K562 (cell line): ENCODE data around the gene PLA2G4D. TPM values are rescaled to one million over a fixed set of nuclear protein-coding genes. Genes with fewer than 3 reads are reported as not detected.

ENCODE experiments used
- BHLHE40 ChIP-seq: IDR thresholded peaks from 2 replicates; pipeline ENCODE4 v1.6.1; 2011; ENCODE audit warnings: low read length, improper control_type of control experiment
- HIVEP1 ChIP-seq: fragments of 250-450 bp; sonication (Bioruptor Pico); IDR thresholded peaks from 2 replicates; pipeline ENCODE4 v1.4.0; 2020; ENCODE audit warnings: mild to moderate bottlenecking
- HLTF ChIP-seq: fragments of 450-650 bp; IDR thresholded peaks from 2 replicates; pipeline ENCODE4 v1.6.1; 2016
- HNRNPK ChIP-seq: fragments of 200-400 bp; formaldehyde crosslinking; IDR thresholded peaks from one replicate; pipeline ENCODE4 v1.6.1; 2018; ENCODE audit warnings: mild to moderate bottlenecking, low read depth, low read length; ENCODE audit not compliant: poor library complexity, severe bottlenecking
- MCM7 ChIP-seq, 2 experiments: fragments of 450-650 bp; IDR thresholded peaks; 2 replicates each; pipeline ENCODE4 v1.6.1; 2016 to 2018
- RBM34 ChIP-seq: fragments of 200-400 bp; formaldehyde crosslinking; IDR thresholded peaks from 2 replicates; pipeline ENCODE4 v1.6.1; 2018; ENCODE audit warnings: low read length, borderline replicate concordance; ENCODE audit not compliant: insufficient read depth
- RUNX1 ChIP-seq: sonication (generic); IDR thresholded peaks from 2 replicates; pipeline ENCODE4 v1.6.1; 2016; ENCODE audit warnings: antibody characterized with exemption, low read depth
- ZNF282 ChIP-seq: sonication (generic); formaldehyde crosslinking; IDR thresholded peaks from 2 replicates; pipeline ENCODE4 v1.8.1; 2023; ENCODE audit warnings: missing genetic modification reagents
- ZNF316 ChIP-seq: fragments of 450-650 bp; IDR thresholded peaks from 2 replicates; pipeline ENCODE4 v1.6.1; 2016
- ZNF586 ChIP-seq: fragments of 450-650 bp; formaldehyde crosslinking; conservative IDR thresholded peaks from 2 replicates; pipeline ENCODE4 v1.4.0; 2020; ENCODE audit warnings: mild to moderate bottlenecking, moderate library complexity
- polyA plus RNA-seq, 8 experiments: library from polyadenylated mRNA; depleted of rRNA in 4 of 8; stranded (reverse) in 5 of 8; unstranded in 3 of 8; fragments of >200 nt; fragmentation: Nextera tagmentation in 2 of 8; fragmentation: Illumina TruSeq in 1 of 8; extraction: Ambion mirVana in 2 of 8; extraction: Trizol in 1 of 8; gene quantifications; 2 replicates each; pipeline versions ENCODE4 v1.2.1 to v1.2.3, GENCODE V29; 2011 to 2014; ENCODE audit warnings: inconsistent platforms in 1 of 8, missing spikeins in 1 of 8
- total RNA-seq, 7 experiments: library from RNA; depleted of rRNA in 6 of 7; stranded (reverse); fragments of >200 nt in 6 of 7; fragmentation: Illumina TruSeq in 2 of 7; extraction: Trizol in 2 of 7; gene quantifications; 2 replicates each; pipeline versions ENCODE4 v1.2.1 to v1.2.3, GENCODE V29; 2011 to 2021; ENCODE audit warnings: low replicate concordance in 1 of 7
- TF ChIP-seq, protein P1 (sequence below), 2 experiments: fragments of 450-650 bp; IDR thresholded peaks; 2 replicates each; pipeline ENCODE4 v1.6.1; 2018; ENCODE audit warnings: mild to moderate bottlenecking in 2 of 2, low read depth in 1 of 2; ENCODE audit not compliant: partially characterized antibody in 2 of 2
- TF ChIP-seq, protein P2 (sequence below): fragments of 450-650 bp; IDR thresholded peaks from 2 replicates; pipeline ENCODE4 v1.6.1; 2016; ENCODE audit warnings: borderline replicate concordance
- TF ChIP-seq, protein P3 (sequence below): IDR thresholded peaks from 2 replicates; pipeline ENCODE4 v1.6.1; 2011; ENCODE audit warnings: borderline replicate concordance, low read depth, mild to moderate bottlenecking, moderate library complexity, low read length; ENCODE audit not compliant: insufficient read depth, poor library complexity, severe bottlenecking
- TF ChIP-seq, protein P4 (sequence below): fragments of 250-450 bp; sonication (Bioruptor Pico); IDR thresholded peaks from 2 replicates; pipeline ENCODE4 v1.8.0; 2022; ENCODE audit warnings: inconsistent platforms
- TF ChIP-seq, protein P5 (sequence below): fragments of 200-400 bp; formaldehyde crosslinking; IDR thresholded peaks from 2 replicates; pipeline ENCODE4 v1.6.1; 2017; ENCODE audit warnings: mild to moderate bottlenecking, low read depth, low read length, moderate library complexity

The PLA2G4D gene
- total and polyA plus RNA-seq, 9 of the 15 experiments (the other 6 are each of a cell fraction or from before 2014, with no cell fraction given) = 0.04 TPM; not detected in 8

DNA sequence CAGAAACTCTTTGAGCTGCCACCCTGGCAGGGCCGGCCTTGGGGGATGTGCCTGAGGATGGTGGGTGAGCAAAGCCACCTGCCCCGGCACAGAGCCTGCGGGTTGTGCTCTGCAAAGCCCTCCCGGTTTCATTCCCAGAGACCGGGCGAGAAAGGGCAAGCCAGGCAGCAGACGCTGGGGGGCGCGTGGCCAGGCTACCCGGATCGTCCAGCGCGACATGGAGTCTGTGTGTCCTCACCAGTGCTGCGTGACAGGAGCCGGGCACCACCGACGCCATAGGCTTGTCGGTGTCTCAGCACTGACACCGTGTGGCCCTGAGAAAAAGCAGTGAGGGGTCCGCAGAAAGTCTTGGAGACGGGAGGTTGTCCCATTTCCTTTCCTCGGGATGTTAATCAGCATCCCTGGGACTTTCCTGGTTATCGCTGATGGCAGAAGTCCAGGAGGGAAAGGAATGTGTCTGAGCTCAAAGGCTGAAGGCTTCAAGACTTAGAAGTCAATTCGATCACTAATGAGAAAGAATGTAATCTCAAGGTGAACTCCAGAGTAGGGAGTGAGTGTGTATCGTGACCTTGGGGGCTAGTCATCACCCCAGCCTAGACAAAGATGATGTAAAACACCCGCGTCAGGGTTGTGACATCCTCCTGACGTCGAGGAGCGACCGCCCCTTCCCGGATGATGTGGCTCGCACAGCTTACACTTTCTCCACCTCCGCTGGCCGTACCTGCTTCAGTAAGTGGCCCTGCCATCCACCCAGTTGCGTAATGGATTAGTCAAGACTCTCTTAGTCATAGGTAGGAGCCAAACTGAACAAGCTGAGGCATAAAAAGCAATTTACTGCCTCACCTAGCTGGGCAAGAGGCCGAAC, 37.2 kb downstream of the PLA2G4D start (continued):
- TF ChIP-seq HNRNPK (no peak), HIVEP1 (CRISPR knock-in tag) (no peak), ZNF586 (CRISPR knock-in tag) (no peak), BHLHE40 (no peak), HLTF (no peak), ZNF282 (CRISPR knock-in tag) (no peak), RBM34 (no peak), MCM7 (IDR thresholded peaks at IDR 0.05) (no peak), RUNX1 (no peak), ZNF316 (no peak)
- TF ChIP-seq, protein P1, sequence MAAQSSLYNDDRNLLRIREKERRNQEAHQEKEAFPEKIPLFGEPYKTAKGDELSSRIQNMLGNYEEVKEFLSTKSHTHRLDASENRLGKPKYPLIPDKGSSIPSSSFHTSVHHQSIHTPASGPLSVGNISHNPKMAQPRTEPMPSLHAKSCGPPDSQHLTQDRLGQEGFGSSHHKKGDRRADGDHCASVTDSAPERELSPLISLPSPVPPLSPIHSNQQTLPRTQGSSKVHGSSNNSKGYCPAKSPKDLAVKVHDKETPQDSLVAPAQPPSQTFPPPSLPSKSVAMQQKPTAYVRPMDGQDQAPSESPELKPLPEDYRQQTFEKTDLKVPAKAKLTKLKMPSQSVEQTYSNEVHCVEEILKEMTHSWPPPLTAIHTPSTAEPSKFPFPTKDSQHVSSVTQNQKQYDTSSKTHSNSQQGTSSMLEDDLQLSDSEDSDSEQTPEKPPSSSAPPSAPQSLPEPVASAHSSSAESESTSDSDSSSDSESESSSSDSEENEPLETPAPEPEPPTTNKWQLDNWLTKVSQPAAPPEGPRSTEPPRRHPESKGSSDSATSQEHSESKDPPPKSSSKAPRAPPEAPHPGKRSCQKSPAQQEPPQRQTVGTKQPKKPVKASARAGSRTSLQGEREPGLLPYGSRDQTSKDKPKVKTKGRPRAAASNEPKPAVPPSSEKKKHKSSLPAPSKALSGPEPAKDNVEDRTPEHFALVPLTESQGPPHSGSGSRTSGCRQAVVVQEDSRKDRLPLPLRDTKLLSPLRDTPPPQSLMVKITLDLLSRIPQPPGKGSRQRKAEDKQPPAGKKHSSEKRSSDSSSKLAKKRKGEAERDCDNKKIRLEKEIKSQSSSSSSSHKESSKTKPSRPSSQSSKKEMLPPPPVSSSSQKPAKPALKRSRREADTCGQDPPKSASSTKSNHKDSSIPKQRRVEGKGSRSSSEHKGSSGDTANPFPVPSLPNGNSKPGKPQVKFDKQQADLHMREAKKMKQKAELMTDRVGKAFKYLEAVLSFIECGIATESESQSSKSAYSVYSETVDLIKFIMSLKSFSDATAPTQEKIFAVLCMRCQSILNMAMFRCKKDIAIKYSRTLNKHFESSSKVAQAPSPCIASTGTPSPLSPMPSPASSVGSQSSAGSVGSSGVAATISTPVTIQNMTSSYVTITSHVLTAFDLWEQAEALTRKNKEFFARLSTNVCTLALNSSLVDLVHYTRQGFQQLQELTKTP (IDR thresholded peaks at IDR 0.05; ENCODE audit: low read depth in 1 of 2, partially characterized antibody in 2 of 2) = no peak
- TF ChIP-seq, protein P2, sequence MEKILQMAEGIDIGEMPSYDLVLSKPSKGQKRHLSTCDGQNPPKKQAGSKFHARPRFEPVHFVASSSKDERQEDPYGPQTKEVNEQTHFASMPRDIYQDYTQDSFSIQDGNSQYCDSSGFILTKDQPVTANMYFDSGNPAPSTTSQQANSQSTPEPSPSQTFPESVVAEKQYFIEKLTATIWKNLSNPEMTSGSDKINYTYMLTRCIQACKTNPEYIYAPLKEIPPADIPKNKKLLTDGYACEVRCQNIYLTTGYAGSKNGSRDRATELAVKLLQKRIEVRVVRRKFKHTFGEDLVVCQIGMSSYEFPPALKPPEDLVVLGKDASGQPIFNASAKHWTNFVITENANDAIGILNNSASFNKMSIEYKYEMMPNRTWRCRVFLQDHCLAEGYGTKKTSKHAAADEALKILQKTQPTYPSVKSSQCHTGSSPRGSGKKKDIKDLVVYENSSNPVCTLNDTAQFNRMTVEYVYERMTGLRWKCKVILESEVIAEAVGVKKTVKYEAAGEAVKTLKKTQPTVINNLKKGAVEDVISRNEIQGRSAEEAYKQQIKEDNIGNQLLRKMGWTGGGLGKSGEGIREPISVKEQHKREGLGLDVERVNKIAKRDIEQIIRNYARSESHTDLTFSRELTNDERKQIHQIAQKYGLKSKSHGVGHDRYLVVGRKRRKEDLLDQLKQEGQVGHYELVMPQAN = no peak
- TF ChIP-seq, protein P3, sequence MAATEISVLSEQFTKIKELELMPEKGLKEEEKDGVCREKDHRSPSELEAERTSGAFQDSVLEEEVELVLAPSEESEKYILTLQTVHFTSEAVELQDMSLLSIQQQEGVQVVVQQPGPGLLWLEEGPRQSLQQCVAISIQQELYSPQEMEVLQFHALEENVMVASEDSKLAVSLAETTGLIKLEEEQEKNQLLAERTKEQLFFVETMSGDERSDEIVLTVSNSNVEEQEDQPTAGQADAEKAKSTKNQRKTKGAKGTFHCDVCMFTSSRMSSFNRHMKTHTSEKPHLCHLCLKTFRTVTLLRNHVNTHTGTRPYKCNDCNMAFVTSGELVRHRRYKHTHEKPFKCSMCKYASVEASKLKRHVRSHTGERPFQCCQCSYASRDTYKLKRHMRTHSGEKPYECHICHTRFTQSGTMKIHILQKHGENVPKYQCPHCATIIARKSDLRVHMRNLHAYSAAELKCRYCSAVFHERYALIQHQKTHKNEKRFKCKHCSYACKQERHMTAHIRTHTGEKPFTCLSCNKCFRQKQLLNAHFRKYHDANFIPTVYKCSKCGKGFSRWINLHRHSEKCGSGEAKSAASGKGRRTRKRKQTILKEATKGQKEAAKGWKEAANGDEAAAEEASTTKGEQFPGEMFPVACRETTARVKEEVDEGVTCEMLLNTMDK = no peak
- TF ChIP-seq, protein P4, sequence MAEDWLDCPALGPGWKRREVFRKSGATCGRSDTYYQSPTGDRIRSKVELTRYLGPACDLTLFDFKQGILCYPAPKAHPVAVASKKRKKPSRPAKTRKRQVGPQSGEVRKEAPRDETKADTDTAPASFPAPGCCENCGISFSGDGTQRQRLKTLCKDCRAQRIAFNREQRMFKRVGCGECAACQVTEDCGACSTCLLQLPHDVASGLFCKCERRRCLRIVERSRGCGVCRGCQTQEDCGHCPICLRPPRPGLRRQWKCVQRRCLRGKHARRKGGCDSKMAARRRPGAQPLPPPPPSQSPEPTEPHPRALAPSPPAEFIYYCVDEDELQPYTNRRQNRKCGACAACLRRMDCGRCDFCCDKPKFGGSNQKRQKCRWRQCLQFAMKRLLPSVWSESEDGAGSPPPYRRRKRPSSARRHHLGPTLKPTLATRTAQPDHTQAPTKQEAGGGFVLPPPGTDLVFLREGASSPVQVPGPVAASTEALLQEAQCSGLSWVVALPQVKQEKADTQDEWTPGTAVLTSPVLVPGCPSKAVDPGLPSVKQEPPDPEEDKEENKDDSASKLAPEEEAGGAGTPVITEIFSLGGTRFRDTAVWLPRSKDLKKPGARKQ (CRISPR knock-in tag) = no peak
- TF ChIP-seq, protein P5, sequence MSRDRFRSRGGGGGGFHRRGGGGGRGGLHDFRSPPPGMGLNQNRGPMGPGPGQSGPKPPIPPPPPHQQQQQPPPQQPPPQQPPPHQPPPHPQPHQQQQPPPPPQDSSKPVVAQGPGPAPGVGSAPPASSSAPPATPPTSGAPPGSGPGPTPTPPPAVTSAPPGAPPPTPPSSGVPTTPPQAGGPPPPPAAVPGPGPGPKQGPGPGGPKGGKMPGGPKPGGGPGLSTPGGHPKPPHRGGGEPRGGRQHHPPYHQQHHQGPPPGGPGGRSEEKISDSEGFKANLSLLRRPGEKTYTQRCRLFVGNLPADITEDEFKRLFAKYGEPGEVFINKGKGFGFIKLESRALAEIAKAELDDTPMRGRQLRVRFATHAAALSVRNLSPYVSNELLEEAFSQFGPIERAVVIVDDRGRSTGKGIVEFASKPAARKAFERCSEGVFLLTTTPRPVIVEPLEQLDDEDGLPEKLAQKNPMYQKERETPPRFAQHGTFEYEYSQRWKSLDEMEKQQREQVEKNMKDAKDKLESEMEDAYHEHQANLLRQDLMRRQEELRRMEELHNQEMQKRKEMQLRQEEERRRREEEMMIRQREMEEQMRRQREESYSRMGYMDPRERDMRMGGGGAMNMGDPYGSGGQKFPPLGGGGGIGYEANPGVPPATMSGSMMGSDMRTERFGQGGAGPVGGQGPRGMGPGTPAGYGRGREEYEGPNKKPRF = no peak
